ENCODE measurements around the gene RBL2. TPM values are rescaled to one million over a fixed set of nuclear protein-coding genes. Genes with fewer than 3 reads are reported as not detected.
"Not testable (repeated sequence)": the region's sequence is repeated elsewhere in the genome, so short reads cannot be mapped to it uniquely, and the experiment has no call there.

Gene RBL2
- total RNA-seq, 1 donor from 2014 or later, result 96.5 TPM

GRCh38 chr16:53530741-53531140 lies 96.5 kb downstream of the RBL2 start:
- DNase-seq, result no peak
- Histone ChIP-seq H3K36me3 (no peaks in the 10 kb centered on the region), H3K9me3 (no peaks in the 10 kb centered on the region), H3K27ac (no peak overlapping the region), H3K4me3 (no peak overlapping the region), H3K27me3 (ENCODE audit: low read depth) (no peaks in the 10 kb centered on the region), H3K4me1 (no peaks in the 10 kb centered on the region)
- no peak for TF ChIP-seq CTCF (IDR thresholded peaks at IDR 0.05)
- ATAC-seq, result no peak
- intact Hi-C loops (cut with DNase I), result no loop called here

GRCh38 chr16:53534206-53534605 lies 99.9 kb downstream of the RBL2 start:
- Histone ChIP-seq H3K4me3 (no peak overlapping the region), H3K27me3 (ENCODE audit: low read depth) (no peaks in the 10 kb centered on the region), H3K4me1 (no peaks in the 10 kb centered on the region), H3K36me3 (no peaks in the 10 kb centered on the region), H3K27ac (no peak overlapping the region), H3K9me3 (no peaks in the 10 kb centered on the region)
- DNase-seq, result no peak
- no peak for ATAC-seq
- intact Hi-C loops (cut with DNase I), result no loop called here
- TF ChIP-seq CTCF (IDR thresholded peaks at IDR 0.05), result no peak

DNA sequence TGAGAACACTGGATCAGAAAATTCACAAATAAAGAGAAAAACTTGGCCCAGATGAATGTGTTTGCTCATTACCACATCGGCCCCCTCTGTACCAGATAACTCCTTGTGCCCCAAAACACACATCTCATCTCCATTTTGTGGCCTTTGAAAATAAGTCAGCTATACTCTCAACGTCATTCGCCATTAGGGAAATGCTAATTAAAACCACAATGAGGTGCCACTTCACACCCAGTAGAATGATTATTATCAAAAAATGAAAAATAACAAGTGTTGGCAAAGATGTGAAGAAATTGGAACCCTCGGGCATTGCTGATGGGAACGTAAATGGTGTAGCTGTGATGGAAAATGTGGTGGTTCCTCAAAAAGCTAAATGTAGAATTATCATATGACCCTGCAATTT lies 103.4 kb downstream of the RBL2 start:
- TF ChIP-seq CTCF (IDR thresholded peaks at IDR 0.05), result no peak
- DNase-seq (no peak), ATAC-seq (no peak)
- H3K27me3 ChIP-seq (ENCODE audit: low read depth), result peaks cover 6% of the 10 kb centered on the region
- H3K27ac ChIP-seq, result no peak overlapping the region
- intact Hi-C loops (cut with DNase I), result no loop called here
- no peak overlapping the region for H3K4me3 ChIP-seq
- no peaks in the 10 kb centered on the region for H3K4me1 ChIP-seq
- H3K9me3 ChIP-seq, result no peaks in the 10 kb centered on the region
- no peaks in the 10 kb centered on the region for H3K36me3 ChIP-seq

DNA sequence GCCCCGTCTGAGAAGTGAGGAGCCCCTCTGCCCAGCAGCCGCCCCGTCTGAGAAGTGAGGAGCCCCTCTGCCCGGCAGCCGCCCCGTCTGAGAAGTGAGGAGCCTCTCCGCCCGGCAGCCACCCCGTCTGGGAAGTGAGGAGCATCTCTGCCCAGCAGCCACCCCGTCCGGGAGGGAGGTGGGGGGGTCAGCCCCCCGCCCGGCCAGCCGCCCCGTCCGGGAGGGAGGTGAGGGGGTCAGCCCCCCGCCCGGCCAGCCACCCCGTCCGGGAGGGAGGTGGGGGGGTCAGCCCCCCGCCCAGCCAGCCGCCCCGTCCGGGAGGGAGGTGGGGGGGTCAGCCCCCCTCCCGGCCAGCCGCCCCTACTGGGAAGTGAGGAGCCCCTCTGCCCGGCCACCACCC lies 105.1 kb downstream of the RBL2 start:
- H3K4me3 ChIP-seq; ATAC-seq; H3K4me1 ChIP-seq; H3K36me3 ChIP-seq; H3K27ac ChIP-seq; DNase-seq; H3K27me3 ChIP-seq (ENCODE audit: low read depth); H3K9me3 ChIP-seq; intact Hi-C loops (cut with DNase I): not testable (repeated sequence)

DNA sequence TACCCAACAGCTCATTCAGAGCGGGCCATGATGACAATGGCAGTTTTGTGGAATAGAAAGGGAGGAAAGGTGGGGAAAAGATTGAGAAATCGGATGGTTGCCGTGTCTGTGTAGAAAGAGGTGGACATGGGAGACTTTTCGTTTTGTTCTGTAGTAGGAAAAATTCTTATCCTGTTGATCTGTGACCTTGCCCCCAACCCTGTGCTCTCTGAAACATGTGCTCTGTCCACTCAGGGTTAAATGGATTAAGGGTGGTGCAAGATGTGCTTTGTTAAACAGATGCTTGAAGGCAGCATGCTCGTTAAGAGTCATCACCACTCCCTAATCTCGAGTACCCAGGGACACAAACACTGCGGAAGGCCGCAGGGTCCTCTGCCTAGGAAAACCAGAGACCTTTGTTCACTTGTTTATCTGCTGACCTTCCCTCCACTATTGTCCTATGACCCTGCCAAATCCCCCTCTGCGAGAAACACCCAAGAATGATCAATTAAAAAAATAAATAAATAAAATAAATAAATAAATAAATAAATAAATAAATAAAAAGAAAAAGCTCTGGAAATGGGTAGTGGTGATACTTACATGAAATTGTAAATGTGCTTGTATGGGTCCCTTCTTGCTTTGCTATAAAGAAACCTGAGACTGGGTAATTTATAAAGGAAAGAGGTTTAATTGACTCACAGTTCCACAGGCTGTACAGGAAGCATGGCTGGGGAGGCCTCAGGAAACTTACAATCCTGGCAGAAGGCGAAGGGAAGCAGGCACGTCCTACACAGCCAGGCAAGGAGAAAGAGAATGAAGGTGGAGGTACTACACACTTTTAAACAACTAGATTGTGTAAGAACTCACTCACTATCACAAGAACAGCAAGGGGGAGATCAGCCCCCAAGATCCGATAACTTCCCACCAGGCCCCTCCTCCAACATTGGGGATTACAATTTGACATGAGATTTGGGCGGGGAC lies 105.8 kb downstream of the RBL2 start:
- H3K4me1 ChIP-seq; H3K4me3 ChIP-seq; H3K27ac ChIP-seq; DNase-seq; H3K9me3 ChIP-seq; intact Hi-C loops (cut with DNase I); ATAC-seq; H3K36me3 ChIP-seq; H3K27me3 ChIP-seq (ENCODE audit: low read depth): not testable (repeated sequence)

Other genes with a start within 250 kb of the RBL2 start
- gene AKTIP, start 68.7 kb downstream of the RBL2 start, total RNA-seq, result 43.7 TPM

Data from lower lobe of right lung (tissue), 2 donors.